CD4-positive, alpha-beta memory T cell (primary cell): ENCODE measurements around the gene POLR2E. TPM values are rescaled to one million over a fixed set of nuclear protein-coding genes. Genes with fewer than 3 reads are reported as not detected.

Source experiments
- CTCF ChIA-PET: fragments of 350-600 bp; sonication (Branson Sonifier 250); formaldehyde crosslinking; loops from one replicate; lab custom pipeline; 2021; ENCODE audit warnings: inconsistent platforms; ENCODE audit not compliant: partially characterized antibody; lab: Charles Lee
- POLR2A ChIA-PET: fragments of 350-600 bp; sonication (Branson Sonifier 250); formaldehyde crosslinking; loops from one replicate; lab custom pipeline; 2021; ENCODE audit not compliant: partially characterized antibody; lab: Charles Lee
- DNase-seq, 5 donors: peaks; one replicate each; pipeline versions ENCODE4 v3.0.0 to v3.0.0-alpha.2; 2020 to 2022; ENCODE audit warnings: mixed read lengths in 1 of 5
- H3K27ac ChIP-seq: one replicate; pipeline ENCODE4 v1.7.0; 2013; ENCODE audit warnings: low read depth, low read length
- H3K27me3 ChIP-seq: 2 replicates; pipeline ENCODE4 v1.7.0; 2013; ENCODE audit warnings: mild to moderate bottlenecking, low read length, moderate library complexity; ENCODE audit not compliant: insufficient read depth
- H3K36me3 ChIP-seq: 2 replicates; pipeline ENCODE4 v1.7.0; 2013; ENCODE audit warnings: mild to moderate bottlenecking, low read length, moderate library complexity; ENCODE audit not compliant: insufficient read depth
- H3K4me1 ChIP-seq: 2 replicates; pipeline ENCODE4 v1.7.0; 2013; ENCODE audit warnings: mild to moderate bottlenecking, low read length, moderate library complexity; ENCODE audit not compliant: insufficient read depth
- H3K4me3 ChIP-seq, 2 donors: one replicate each; pipeline ENCODE4 v1.7.0; 2013; ENCODE audit warnings: low read length in 2 of 2, mild to moderate bottlenecking in 1 of 2
- H3K9me3 ChIP-seq, 2 donors: one replicate each; pipeline ENCODE4 v1.7.0; 2013; ENCODE audit warnings: low read length in 2 of 2, control low read depth in 1 of 2; ENCODE audit not compliant: control insufficient read depth in 1 of 2
- H3K27ac Mint-ChIP-seq, 7 donors: one replicate each; pipeline ENCODE4 v1.8.0; 2020 to 2021; ENCODE audit warnings: mixed read lengths in 7 of 7, mild to moderate bottlenecking in 6 of 7, inconsistent platforms in 3 of 7, moderate library complexity in 3 of 7
- H3K27me3 Mint-ChIP-seq, 2 donors: one replicate each; pipeline ENCODE4 v1.8.0; 2020 to 2021; ENCODE audit warnings: mixed read lengths in 2 of 2
- H3K36me3 Mint-ChIP-seq, 2 donors: one replicate each; pipeline ENCODE4 v1.8.0; 2020 to 2021; ENCODE audit warnings: mixed read lengths in 2 of 2, inconsistent platforms in 1 of 2, mild to moderate bottlenecking in 1 of 2
- H3K4me1 Mint-ChIP-seq, 4 donors: one replicate each; pipeline ENCODE4 v1.8.0; 2020 to 2021; ENCODE audit warnings: mixed read lengths in 4 of 4, mild to moderate bottlenecking in 1 of 4
- H3K4me3 Mint-ChIP-seq, 8 donors: one replicate each; pipeline ENCODE4 v1.8.0; 2020 to 2021; ENCODE audit warnings: mixed read lengths in 8 of 8, mild to moderate bottlenecking in 7 of 8, moderate library complexity in 6 of 8, inconsistent platforms in 3 of 8
- H3K9me3 Mint-ChIP-seq, 8 donors: one replicate each; pipeline ENCODE4 v1.8.0; 2020 to 2021; ENCODE audit warnings: mixed read lengths in 8 of 8, mild to moderate bottlenecking in 5 of 8, inconsistent platforms in 3 of 8, moderate library complexity in 1 of 8
- intact Hi-C: fragments of 100-400 bp; cut with micrococcal nuclease; formaldehyde crosslinking; loops from one replicate; pipeline ENCODE4 v1.15.1; 2023
- polyA plus RNA-seq, 2 donors: library from polyadenylated mRNA; unstranded; fragments of 300-500 nt; fragmentation: Illumina TruSeq; gene quantifications; one replicate each; pipeline ENCODE4 v1.2.3, GENCODE V29; 2021
- total RNA-seq, 2 experiments: library from RNA; stranded (reverse); gene quantifications; one replicate each; pipeline ENCODE4 v1.2.3, GENCODE V29; 2021

POLR2E gene
- total and polyA plus RNA-seq, 4 experiments from 2014 or later: 76.0 to 197 (median 124) TPM

DNA sequence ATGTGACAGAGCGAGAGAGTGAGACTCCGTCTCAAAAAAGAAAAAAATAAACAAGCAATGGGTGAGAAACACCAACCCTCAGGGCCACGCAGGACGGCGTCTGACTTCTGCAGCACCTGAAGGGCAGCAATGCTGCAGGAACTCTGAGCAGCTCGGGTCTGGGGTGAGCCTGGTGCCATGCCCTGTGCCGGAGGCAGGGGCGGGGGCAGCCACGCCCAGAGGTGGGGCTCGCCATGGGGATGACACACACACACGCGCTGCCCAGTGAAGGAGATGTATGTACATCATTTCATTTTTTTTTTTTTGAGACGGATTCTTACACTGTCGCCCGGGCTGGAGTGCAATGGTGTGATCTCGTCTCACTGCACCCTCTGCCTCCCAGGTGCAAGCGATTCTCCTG is 32.9 kb upstream of the POLR2E start:
- no peak overlapping the region for H3K27ac ChIP-seq
- no peak overlapping the region for H3K4me3 ChIP-seq
- Mint-ChIP-seq H3K9me3 (peaks cover 0 to 2% (median 0%) of the 10 kb centered on the region in 8 donors), H3K27me3 (no peaks in the 10 kb centered on the region), H3K4me1 (peaks cover 3 to 25% (median 14%) of the 10 kb centered on the region in 4 donors), H3K4me3 (no peak overlapping the region), H3K36me3 (peaks cover 0 to 21% of the 10 kb centered on the region in 2 donors), H3K27ac (peak overlapping the region in 1 of 7 donors; percentile 57)
- CTCF ChIA-PET: interaction anchor here (0.8 to 1.1 kb wide), 2 partner anchors 50 to 66 kb away, joined by 3 to 4 read pairs; no protein-coding TSS in a partner anchor
- intact Hi-C loops: no loop called here
- POLR2A ChIA-PET: interaction anchor here (1.2 kb wide), 1 partner anchor 60 kb away, joined by 4 read pairs; no protein-coding TSS in a partner anchor
- peaks cover 43% of the 10 kb centered on the region for H3K4me1 ChIP-seq
- DNase-seq: no peak
- H3K36me3 ChIP-seq: peaks cover 34% of the 10 kb centered on the region
- no peaks in the 10 kb centered on the region for H3K27me3 ChIP-seq
- H3K9me3 ChIP-seq: no peaks in the 10 kb centered on the region

DNA sequence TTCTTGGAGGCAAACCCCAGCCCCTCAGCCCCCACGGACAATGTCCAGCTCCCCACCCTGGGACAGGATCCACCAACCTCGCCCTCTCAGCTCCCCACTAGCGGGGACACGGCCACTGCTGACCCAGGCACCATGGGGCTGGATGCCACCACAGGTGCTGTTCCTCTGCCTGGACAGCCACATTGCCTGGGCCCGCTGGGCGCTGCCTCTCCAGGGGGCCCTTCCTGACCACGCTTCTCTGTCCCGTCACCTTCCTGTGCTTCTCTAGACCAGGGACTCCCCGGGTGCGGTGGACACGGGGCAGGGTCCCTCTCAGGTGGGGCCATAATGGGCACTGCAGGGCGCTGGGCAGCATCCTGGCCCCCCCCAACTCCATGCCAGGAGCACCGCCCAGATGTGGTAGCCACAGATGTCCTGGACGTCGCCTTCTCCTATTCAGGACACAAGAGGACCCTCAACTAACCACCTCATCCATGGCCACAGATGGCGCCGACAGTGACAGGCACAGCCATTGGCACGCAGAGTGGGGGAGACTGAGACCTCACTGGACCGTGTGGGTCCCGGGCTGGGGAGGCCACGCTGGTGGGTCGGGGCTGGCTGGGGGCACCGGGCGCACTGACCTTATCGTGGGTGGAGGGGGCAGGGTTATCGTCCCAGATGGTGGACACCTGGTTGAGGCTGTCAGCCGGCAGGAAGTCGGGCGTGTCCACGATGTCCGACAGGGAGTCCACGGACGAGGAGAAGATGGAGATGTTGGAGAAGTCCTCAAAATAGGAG is 32.0 kb upstream of the POLR2E start:
- no peak overlapping the region for H3K4me3 ChIP-seq
- H3K4me1 ChIP-seq: peaks cover 34% of the 10 kb centered on the region
- H3K9me3 ChIP-seq: no peaks in the 10 kb centered on the region
- H3K27ac ChIP-seq: no peak overlapping the region
- no peaks in the 10 kb centered on the region for H3K27me3 ChIP-seq
- H3K4me3 Mint-ChIP-seq: no peak overlapping the region
- peaks cover 4 to 24% of the 10 kb centered on the region in 2 donors for H3K36me3 Mint-ChIP-seq
- intact Hi-C loops: no loop called here
- CTCF ChIA-PET: interaction anchor here (1.0 kb wide), 1 partner anchor 14 kb away, joined by 3 read pairs; no protein-coding TSS in a partner anchor
- no peaks in the 10 kb centered on the region for H3K27me3 Mint-ChIP-seq
- H3K9me3 Mint-ChIP-seq: peaks cover 0 to 2% (median 0%) of the 10 kb centered on the region in 8 donors
- H3K27ac Mint-ChIP-seq: peak overlapping the region in 2 of 7 donors; percentile 73 to 87
- H3K36me3 ChIP-seq: peaks cover 38% of the 10 kb centered on the region
- H3K4me1 Mint-ChIP-seq: peaks cover 3 to 25% (median 12%) of the 10 kb centered on the region in 4 donors
- DNase-seq: no peak
- POLR2A ChIA-PET: interaction anchor here (0.6 kb wide), 1 partner anchor 59 kb away, joined by 3 read pairs; no protein-coding TSS in a partner anchor

GRCh38 chr19:1125601-1126467 is 30.7 kb upstream of the POLR2E start:
- ChIA-PET POLR2A (no interaction called here), CTCF (interaction anchor here (1.0 to 1.7 kb wide), 2 partner anchors 12 kb away, joined by 3 to 7 read pairs; no protein-coding TSS in a partner anchor)
- peaks cover 50% of the 10 kb centered on the region for H3K36me3 ChIP-seq
- DNase-seq: no peak
- no peaks in the 10 kb centered on the region for H3K27me3 ChIP-seq
- no peak overlapping the region for H3K4me3 Mint-ChIP-seq
- intact Hi-C loops: no loop called here
- peaks cover 31% of the 10 kb centered on the region for H3K4me1 ChIP-seq
- peaks cover 0 to 1% (median 0%) of the 10 kb centered on the region in 8 donors for H3K9me3 Mint-ChIP-seq
- H3K27ac ChIP-seq: no peak overlapping the region
- no peaks in the 10 kb centered on the region for H3K27me3 Mint-ChIP-seq
- H3K27ac Mint-ChIP-seq: peak overlapping the region in 1 of 7 donors; percentile 57
- H3K4me1 Mint-ChIP-seq: peaks cover 3 to 24% (median 9%) of the 10 kb centered on the region in 4 donors
- peaks cover 11 to 32% of the 10 kb centered on the region in 2 donors for H3K36me3 Mint-ChIP-seq
- no peak overlapping the region for H3K4me3 ChIP-seq
- no peaks in the 10 kb centered on the region for H3K9me3 ChIP-seq

- H3K27me3 ChIP-seq: no peaks in the 10 kb centered on the region
- Mint-ChIP-seq H3K4me1 (peaks cover 0 to 7% (median 0%) of the 10 kb centered on the region in 4 donors), H3K36me3 (peaks cover 17 to 32% of the 10 kb centered on the region in 2 donors), H3K4me3 (no peak overlapping the region), H3K27ac (no peak overlapping the region), H3K27me3 (no peaks in the 10 kb centered on the region), H3K9me3 (no peaks in the 10 kb centered on the region)
- no peak for DNase-seq
- H3K4me3 ChIP-seq: no peak overlapping the region
- ChIA-PET CTCF (interaction anchor here (1.2 to 1.7 kb wide), 2 partner anchors 10 to 11 kb away, joined by 4 to 7 read pairs; no protein-coding TSS in a partner anchor), POLR2A (interaction anchor here (0.9 to 1.1 kb wide), 4 partner anchors 11 to 45 kb away, joined by 3 to 4 read pairs (median 3); no protein-coding TSS in a partner anchor)
- H3K27ac ChIP-seq: no peak overlapping the region
- intact Hi-C loops: no loop called here
- H3K4me1 ChIP-seq: peaks cover 13% of the 10 kb centered on the region
- peaks cover 64% of the 10 kb centered on the region for H3K36me3 ChIP-seq
- no peaks in the 10 kb centered on the region for H3K9me3 ChIP-seq
These were observed 28.9 kb upstream of the POLR2E start for GRCh38 chr19:1123885-1124677.

- ChIA-PET POLR2A (interaction anchor here (1.0 to 1.1 kb wide), 2 partner anchors 18 to 30 kb away, joined by 3 read pairs; no protein-coding TSS in a partner anchor), CTCF (interaction anchor here (1.2 kb wide), 1 partner anchor 10 kb away, joined by 4 read pairs; no protein-coding TSS in a partner anchor)
- intact Hi-C loops: no loop called here
- Histone ChIP-seq H3K9me3 (no peaks in the 10 kb centered on the region), H3K27ac (no peak overlapping the region), H3K36me3 (peaks cover 71% of the 10 kb centered on the region), H3K4me1 (peaks cover 8% of the 10 kb centered on the region), H3K4me3 (no peak overlapping the region), H3K27me3 (no peaks in the 10 kb centered on the region)
- no peak overlapping the region for H3K4me3 Mint-ChIP-seq
- DNase-seq: no peak
- H3K4me1 Mint-ChIP-seq: peaks cover 0 to 4% (median 0%) of the 10 kb centered on the region in 4 donors
- peaks cover 21 to 34% of the 10 kb centered on the region in 2 donors for H3K36me3 Mint-ChIP-seq
- no peaks in the 10 kb centered on the region for H3K9me3 Mint-ChIP-seq
- H3K27ac Mint-ChIP-seq: no peak overlapping the region
- no peaks in the 10 kb centered on the region for H3K27me3 Mint-ChIP-seq
These were observed 28.2 kb upstream of the POLR2E start for GRCh38 chr19:1123381-1123780.

- Mint-ChIP-seq H3K27me3 (no peaks in the 10 kb centered on the region), H3K4me3 (no peak overlapping the region), H3K9me3 (no peaks in the 10 kb centered on the region), H3K27ac (peak overlapping the region in 3 of 7 donors; percentile 37 to 66 (median 64)), H3K36me3 (peaks cover 21 to 38% of the 10 kb centered on the region in 2 donors), H3K4me1 (peaks cover 0 to 3% (median 0%) of the 10 kb centered on the region in 4 donors)
- intact Hi-C loops: no loop called here
- CTCF ChIA-PET: interaction anchor here (1.2 kb wide), 1 partner anchor 10 kb away, joined by 4 read pairs; no protein-coding TSS in a partner anchor
- Histone ChIP-seq H3K27me3 (no peaks in the 10 kb centered on the region), H3K36me3 (peaks cover 73% of the 10 kb centered on the region), H3K9me3 (no peaks in the 10 kb centered on the region), H3K4me1 (peaks cover 3% of the 10 kb centered on the region), H3K4me3 (no peak overlapping the region), H3K27ac (no peak overlapping the region)
- POLR2A ChIA-PET: interaction anchor here (1.0 to 1.1 kb wide), 2 partner anchors 18 to 29 kb away, joined by 3 read pairs; no protein-coding TSS in a partner anchor
- no peak for DNase-seq
These were observed 27.8 kb upstream of the POLR2E start for GRCh38 chr19:1122972-1123363.
